Keratinocyte (primary cell): ENCODE measurements around the gene SPATS2.

Experiments
- CTCF ChIP-seq, 3 experiments: IDR thresholded peaks in 1 of 3; conservative IDR thresholded peaks in 1 of 3; optimal IDR thresholded peaks in 1 of 3; 2 replicates in 2 of 3; 3 replicates in 1 of 3; pipeline versions ENCODE3 to v1.5.1; 2011; ENCODE audit warnings: low read length in 3 of 3, mild to moderate bottlenecking in 3 of 3, moderate library complexity in 2 of 3, control low read depth in 1 of 3, inconsistent platforms in 1 of 3; ENCODE audit not compliant: insufficient read depth in 2 of 3; ENCODE audit errors: extremely low read depth in 1 of 3
- EZH2 ChIP-seq: IDR thresholded peaks from one replicate; pipeline ENCODE4 v1.6.1; 2012; ENCODE audit warnings: inconsistent platforms, mild to moderate bottlenecking, low read length, moderate library complexity

- TF ChIP-seq CTCF (optimal IDR thresholded peaks at IDR 0.05 in 1 of 3, IDR thresholded peaks at IDR 0.05 in 1 of 3, conservative IDR thresholded peaks at IDR 0.05 in 1 of 3; ENCODE audit: extremely low read depth in 1 of 3, insufficient read depth in 2 of 3, low read length in 3 of 3) (peak in 1 of 3 experiments; percentile 18), EZH2 (no peak)
Observed at GRCh38 chr12:49489720-49490119, 122.5 kb downstream of the SPATS2 start.
